Activated T-cell treated with anti-CD3 and anti-CD28 coated beads for 4 hours (primary cell): ENCODE results near the gene SSBP4.

ENCODE experiments used
- DNase-seq: peaks from one replicate; pipeline ENCODE4 v3.0.0-alpha.2; 2020

SSBP4 gene

GRCh38 chr19:18434411-18435175 is 15.4 kb downstream of the SSBP4 start:
- DNase-seq, result no peak

DNA sequence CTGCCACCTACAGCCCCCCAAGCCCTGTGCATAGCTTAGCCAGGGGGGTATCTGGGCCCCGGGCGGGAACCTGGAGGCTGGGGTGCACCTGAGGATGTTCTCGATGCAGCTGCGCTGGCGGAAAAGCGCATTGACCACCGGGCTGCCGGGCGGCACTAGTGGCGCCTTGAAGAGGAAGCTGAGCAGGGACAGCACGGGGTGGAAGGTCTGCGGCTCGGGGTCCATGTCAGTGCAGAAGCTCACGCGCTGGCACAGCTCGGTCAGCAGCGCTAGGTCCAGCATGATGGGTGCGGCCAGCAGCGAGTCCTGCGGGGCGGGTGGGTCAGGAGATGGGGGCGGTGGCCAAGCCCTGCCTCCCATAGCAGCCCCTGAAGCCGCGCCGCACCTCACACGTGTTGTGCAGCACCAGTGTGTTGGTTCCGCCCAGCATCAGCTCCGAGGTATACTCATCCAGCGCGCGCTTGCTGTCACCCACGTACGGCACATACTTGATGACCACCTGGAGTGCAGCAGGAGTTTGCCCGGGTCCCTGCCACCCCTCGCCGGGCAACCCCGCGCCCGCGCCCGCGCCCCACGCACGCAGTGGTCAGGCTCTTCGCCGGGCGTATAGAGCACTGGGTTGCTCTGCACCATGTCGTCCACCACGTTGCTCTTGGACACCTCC is 16.1 kb downstream of the SSBP4 start:
- no peak for DNase-seq

- no peak for DNase-seq
Observed at GRCh38 chr19:18435842-18436670, 16.9 kb downstream of the SSBP4 start.

DNA sequence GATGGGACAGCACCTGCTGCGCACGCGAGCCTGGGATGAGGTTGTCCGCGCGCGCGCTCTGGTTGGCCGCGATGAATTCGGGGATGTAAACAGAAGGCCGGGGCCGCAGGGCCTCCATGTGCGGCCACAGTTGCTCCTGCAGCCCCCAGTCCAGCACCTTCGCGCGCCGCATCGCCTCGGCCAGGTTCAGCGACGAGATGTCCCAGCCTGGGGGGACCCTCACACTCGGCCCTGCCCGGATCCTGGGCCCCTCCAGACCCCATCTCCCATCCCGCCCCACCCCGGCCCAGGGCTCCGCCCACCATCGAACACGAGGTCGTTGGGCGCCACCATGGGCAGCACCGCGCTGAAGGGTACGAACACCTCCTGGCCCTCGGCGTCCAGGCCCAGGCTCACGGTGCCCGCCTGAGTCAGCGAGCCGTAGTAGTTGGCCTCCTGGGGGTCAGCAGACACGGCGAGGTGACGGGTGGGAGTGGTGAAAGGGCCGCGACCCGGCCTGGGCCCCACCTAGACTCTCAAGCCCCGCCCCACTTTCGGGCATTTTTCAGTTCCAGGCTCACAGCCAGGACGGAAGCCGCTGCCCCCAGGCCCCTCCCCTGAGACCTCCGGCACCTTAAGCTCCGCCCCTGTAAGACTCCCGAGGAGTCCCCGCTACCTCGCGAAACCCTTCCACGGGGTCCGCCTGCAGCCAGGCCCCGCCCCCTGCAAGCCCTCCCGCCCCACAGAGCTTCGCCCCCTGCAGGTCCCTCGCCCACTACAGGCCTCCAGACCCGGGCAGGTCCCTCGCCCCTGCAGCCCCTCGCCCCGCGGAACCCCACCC is 17.7 kb downstream of the SSBP4 start:
- peak; percentile 62 for DNase-seq

DNA sequence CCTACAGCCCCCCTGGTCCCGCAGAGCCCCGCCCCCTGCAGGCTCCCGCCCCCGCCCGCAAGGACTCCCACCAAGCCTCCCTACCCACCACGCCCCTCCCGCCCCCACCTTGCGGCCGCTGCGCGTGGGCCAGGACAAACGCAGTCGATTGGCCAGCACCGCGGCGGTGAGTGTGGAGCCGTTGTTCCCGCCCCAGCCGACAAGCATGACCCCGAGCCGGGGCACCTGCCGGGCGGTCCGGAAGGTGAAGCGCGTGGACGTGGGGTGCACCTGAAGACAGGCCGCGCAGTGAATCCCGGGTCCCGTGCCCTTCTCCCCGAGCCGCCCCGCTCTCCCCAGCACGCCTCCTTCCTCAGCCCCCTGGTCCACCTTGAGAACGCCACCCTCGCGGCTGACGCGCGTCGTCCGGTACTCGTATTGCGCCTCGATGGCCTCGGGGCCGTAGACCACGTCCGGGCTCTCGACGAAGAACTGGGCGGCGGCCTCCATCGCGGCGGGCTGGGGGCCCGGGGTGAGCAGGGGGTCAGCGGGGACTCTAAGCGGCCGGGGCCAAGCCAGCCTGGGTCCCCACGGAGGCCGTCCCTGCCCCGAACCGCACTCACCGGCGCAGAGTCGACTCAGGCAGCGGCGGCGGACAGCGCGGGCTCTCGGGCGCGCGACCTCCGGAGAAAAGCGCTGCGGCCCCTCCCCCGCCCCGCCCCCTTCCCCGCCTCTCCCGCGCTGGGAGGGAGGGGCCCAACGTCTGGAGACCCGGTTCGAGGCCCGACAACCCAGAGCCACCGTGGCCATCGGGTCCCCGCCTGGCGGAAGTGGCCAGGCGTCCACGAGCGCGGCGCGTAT is 18.5 kb downstream of the SSBP4 start, which contains the start of gene ISYNA1:
Gene ISYNA1, minus strand, starts transcription at position 643 of the 840 bp plus-strand sequence. Its CDS starts 154 bp downstream, at position 489.
- peak; percentile 58 for DNase-seq

DNA sequence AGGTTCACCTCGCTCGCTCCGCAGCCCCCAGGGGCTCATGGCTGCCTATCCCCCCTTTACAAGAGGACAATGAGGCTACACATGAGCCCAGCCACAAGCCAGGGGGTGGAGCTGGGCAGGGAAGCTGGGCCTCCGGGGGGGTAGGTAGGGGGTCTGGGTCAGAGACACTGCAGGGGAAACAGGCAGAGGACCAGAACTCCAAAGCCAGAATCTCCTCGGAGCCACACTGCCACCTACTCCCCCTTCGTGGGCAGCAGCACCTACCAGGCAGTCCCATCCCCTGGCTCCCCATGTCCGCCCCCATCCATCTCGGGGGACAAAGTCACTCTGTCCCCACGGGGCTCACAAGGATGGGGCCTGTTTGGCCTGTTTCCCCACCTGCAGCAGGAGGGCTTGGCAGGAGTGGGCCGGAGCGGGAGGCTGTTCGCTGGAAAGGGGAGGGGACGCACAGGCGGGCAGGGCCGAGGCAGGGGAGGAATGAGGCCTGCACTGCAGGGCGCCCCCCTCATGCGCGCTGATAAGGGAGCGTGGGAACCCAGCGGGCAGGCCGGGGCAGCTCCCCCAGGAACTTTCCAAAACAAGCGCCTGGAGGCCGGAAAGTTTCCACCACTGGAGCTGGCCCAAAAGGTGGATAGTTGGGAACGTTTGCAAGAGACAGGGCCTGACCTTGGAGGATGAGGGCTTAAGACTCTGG is 19.3 kb downstream of the SSBP4 start:
- no peak for DNase-seq

DNA sequence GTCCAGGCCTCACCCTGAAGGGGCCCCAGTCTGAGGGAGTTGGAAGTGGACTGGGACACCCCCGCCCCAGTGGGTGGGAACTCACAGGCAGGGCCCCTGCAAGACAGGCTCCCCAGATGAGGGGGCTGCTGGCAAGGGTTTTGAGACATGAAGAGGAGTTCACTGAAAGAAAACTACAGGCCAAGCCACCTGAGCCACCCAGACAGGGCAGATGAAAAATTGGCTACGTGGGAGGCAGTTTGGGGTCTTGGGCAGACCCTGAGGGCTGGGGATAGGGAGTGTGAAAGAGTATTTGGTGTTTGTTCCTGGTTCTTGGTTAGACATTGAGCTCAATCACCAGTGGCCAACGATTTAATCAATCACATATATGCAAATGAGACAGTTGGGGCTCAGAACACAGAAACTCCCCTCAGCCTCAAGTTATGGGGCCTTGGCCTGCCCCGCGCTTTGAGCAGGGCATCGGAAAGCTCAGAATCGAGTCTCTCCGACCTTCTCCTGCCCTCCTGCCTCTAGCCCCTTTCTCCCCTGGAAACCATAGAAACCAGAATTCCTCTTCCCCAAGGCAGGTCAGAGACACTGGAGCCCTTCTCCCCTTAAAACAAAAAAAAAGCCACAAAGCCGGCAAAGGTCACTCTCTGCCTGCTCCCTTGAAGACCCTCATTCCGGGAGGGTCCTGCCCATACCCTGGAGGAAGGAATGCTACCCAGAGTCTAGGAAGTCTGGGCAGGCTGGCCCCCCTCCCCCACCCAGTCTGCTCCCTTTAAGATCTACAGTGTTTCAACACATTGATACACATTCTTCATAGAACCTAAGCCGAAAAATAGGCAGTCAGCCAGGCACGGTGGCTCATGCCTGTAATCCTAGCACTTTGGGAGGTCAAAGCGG is 20.1 kb downstream of the SSBP4 start:
- no peak for DNase-seq

DNA sequence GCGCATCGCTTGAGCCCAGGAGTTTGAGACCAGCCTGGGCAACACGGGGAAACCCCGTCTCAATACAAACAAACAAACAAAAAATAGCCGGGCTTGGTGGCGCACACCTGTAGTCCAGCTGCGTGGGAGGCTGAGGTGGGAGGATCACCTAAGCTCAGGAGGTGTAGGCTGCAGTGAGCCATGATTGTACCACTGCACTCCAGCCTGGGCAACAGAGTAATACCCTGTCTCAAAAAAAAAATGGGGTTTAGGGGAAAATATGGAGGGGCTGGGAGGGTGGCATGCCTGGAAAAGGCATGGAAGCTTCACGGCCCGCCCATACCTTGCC is 20.7 kb downstream of the SSBP4 start:
- DNase-seq, result no peak

DNA sequence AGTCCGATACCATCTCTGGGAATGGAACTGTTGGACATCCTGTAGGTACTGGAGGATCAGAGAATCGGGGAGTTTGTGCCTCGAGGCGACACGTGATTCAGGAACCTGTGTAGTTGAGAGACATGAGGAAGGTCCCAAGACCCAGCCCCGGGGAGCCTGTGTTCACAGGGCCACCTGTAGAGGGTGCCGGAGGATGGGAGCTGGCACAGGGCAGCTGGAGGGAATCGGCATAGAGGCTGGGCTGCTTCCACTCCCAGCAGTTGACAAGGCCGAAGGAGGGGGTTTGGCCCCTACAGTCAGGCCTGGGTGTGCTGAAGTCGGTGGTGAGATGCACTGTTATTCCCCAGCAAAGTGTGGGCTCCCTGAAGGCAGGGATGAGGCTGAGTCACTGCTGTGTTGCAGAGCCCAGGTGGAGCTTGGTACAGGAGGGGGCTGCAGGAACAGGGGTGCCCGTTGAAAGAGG is 21.2 kb downstream of the SSBP4 start:
- DNase-seq, result no peak

- DNase-seq, result no peak
Observed at GRCh38 chr19:18440936-18441803, 22.0 kb downstream of the SSBP4 start.

DNA sequence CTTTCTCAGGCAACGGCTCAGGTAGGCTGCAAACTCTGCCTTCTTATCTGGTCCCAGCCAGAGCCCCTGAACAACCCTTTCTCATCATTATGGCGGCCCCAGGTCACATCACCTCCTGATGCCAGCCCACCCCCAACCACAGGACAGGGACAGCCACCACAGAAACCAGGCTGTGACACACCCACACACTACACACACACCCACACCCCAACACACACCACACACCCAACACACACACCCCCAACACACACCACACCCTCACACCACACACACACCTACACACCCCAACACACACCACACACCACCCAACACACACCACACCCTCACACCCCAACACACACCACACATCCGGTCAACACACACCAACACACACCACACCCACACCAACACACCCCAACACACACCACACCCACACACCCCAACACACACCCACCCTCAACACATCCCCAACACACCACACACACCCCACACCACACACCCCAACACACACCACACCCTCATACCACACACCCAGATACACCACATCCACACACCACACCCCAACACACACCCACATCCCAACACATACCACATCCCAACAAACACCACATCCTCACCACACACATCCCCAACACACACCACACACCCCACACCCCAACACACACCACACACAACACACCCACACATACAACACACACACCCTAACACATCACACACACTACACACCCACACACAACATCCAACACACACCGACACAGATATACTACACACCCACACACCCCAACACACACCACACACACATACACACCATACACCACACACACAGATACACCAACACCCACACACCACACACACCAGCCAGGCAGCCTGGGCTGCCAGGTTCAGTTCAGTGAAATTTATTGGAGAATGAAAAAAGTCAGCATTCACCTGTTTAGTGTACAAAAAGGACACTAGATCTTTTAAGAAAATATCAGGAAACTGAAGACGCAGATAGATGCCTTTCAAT is 22.9 kb downstream of the SSBP4 start:
- DNase-seq, result no peak

DNA sequence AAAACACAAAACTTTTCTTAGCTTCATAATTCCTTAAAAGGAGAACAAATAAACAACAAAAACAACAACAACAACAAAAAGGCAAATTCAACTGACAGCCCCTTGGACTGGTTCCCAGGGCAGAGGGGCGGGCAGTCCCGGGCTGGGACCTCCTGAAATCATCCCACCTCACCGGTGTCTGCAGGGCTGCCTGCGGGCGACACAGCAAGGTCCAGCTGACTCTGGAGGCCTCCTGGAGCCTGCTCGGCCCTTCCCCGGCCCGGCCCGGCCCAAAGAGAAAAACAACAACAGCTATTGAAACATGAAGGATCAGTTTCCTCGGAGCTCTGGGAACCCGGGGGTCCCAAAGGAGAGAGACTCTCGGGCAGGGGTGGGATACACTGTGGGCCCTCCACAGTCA is 23.7 kb downstream of the SSBP4 start:
- DNase-seq, result no peak

- DNase-seq, result no peak
Observed at GRCh38 chr19:18443406-18443805, 24.2 kb downstream of the SSBP4 start.

GRCh38 chr19:18443831-18444230 is 24.6 kb downstream of the SSBP4 start:
- no peak for DNase-seq

- no peak for DNase-seq
Observed at GRCh38 chr19:18444513-18444912, 25.3 kb downstream of the SSBP4 start.

- DNase-seq, result no peak
Observed at GRCh38 chr19:18445262-18445948, 26.2 kb downstream of the SSBP4 start.
